Measurements from ENCODE around the gene CCDC80.

CCDC80 gene, protein sequence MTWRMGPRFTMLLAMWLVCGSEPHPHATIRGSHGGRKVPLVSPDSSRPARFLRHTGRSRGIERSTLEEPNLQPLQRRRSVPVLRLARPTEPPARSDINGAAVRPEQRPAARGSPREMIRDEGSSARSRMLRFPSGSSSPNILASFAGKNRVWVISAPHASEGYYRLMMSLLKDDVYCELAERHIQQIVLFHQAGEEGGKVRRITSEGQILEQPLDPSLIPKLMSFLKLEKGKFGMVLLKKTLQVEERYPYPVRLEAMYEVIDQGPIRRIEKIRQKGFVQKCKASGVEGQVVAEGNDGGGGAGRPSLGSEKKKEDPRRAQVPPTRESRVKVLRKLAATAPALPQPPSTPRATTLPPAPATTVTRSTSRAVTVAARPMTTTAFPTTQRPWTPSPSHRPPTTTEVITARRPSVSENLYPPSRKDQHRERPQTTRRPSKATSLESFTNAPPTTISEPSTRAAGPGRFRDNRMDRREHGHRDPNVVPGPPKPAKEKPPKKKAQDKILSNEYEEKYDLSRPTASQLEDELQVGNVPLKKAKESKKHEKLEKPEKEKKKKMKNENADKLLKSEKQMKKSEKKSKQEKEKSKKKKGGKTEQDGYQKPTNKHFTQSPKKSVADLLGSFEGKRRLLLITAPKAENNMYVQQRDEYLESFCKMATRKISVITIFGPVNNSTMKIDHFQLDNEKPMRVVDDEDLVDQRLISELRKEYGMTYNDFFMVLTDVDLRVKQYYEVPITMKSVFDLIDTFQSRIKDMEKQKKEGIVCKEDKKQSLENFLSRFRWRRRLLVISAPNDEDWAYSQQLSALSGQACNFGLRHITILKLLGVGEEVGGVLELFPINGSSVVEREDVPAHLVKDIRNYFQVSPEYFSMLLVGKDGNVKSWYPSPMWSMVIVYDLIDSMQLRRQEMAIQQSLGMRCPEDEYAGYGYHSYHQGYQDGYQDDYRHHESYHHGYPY

DNA sequence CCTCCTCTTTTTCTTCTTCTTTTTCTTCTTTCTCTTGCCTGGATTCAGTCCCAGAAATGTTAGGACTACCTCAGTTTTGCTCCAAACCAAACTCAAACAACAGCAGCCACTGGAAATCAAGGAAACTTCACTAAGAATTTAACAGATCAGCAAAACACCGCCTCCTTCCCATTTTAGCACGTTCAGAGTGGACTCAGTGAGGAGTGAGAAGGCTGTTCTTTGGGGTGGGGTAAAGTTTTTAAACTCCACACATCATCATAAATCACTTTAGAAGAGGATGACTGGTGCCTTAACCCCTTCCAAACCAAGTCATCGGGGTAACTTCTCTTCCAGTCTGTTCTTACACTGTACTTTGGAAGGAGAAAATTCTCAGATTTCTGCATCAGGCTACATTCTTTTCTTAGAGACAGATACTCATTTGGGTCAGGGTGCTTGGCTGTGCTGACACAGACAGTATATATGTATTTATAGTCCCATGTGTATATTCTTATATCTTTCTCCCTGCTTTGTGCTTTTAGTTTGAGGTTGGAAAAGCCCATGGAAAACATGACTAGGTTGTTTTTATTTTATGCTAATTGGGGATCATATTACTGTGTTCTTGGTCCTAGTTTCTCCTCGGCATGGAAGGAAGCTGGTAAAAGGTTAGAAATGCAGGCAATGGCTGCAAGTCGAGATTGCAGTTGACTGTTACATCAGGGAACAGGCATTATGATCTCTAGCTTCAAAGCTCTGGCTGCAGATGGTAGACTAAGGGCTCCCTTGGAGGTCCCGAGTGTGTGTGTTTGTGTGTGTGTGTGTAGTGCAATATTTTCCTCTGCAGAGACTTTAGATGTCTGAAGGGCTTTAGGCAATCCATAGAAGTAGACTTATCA is at the start of gene CCDC80:
Gene CCDC80, minus strand, starts transcription at position 214 of the 872 bp plus-strand sequence. CDS start 1,238 bp downstream, outside the sequence.
- peaks cover 0 to 6% (median 0%) of the 10 kb centered on the region in 11 experiments; a peak in 2 of 22 replicates for H3K27me3 ChIP-seq
- peak within 1 kb of the TSS in 1 of 11 experiments; percentile 13; a peak in 2 of 22 replicates for H3K9ac ChIP-seq
- no peak within 1 kb of the TSS for H3K27ac ChIP-seq
- H3K4me1 ChIP-seq: peaks cover 0 to 17% (median 0%) of the 10 kb centered on the region in 10 experiments; a peak in 5 of 20 replicates
- no peaks in the 10 kb centered on the region for H3K36me3 ChIP-seq
- peak within 1 kb of the TSS in 3 of 11 experiments; percentile 17 to 65 (median 49); a peak in 4 of 22 replicates for H3K4me2 ChIP-seq
- no peak within 1 kb of the TSS for H3K4me3 ChIP-seq
- H3K9me3 ChIP-seq (replicated peaks in 1 of 11): no peaks in the 10 kb centered on the region
- H4K20me1 ChIP-seq: no peaks in the 10 kb centered on the region
- no peak for TF ChIP-seq Cebpa-rat (IDR thresholded peaks at IDR 0.05)

DNA sequence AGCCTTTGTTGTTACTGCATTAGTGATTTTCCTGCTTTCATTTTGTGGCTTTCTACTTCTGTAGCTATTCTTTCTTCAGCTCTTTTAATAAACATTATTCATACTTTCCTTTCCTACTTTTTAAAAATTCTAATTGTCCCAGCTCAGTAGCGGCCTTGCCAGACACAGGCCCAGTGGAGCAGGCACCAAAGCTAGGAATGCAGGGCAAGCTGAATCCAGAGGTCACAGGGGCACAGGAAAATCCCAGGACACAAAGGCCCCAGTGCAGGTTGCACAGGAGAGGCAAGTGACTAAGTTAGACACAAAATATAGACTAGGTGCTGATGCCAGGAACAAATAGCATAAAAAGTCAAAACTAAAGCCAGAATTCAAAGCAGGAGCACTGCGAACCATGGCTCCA is 49.0 kb upstream of the CCDC80 start:
- Histone ChIP-seq H3K27me3 (no peaks in the 10 kb centered on the region), H3K4me2 (peak overlapping the region in 2 of 11 experiments; percentile 7 to 16; a peak in 2 of 22 replicates), H3K27ac (no peak overlapping the region), H3K36me3 (no peaks in the 10 kb centered on the region), H3K9me3 (replicated peaks in 1 of 11) (peaks cover 0 to 12% (median 5%) of the 10 kb centered on the region in 11 experiments; a peak in 9 of 22 replicates), H3K9ac (no peak overlapping the region), H3K4me1 (peaks cover 0 to 11% (median 5%) of the 10 kb centered on the region in 10 experiments; a peak in 7 of 20 replicates), H3K4me3 (no peak overlapping the region), H4K20me1 (no peaks in the 10 kb centered on the region)
- no peak for TF ChIP-seq Cebpa-rat (IDR thresholded peaks at IDR 0.05)

DNA sequence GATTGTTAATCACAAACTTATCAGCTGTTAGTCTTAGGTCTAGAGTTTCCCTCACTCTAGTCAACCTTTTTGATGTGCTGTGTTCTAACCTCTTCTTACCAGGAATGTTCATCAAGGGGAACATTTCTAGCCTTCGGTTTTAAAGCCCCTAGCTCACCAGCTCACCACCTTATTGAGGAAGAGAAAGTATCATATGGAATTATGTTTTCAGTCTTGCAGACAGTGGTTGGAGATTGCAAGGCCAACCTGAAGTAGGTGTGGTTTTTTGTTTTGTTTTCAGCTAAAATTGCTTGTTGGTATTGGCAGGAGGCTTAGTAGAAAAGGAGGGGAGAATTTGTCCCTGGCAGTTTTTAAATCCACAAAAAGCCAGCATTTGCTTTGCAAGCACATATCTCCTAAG is 48.4 kb upstream of the CCDC80 start:
- no peak overlapping the region for H3K27ac ChIP-seq
- TF ChIP-seq Cebpa-rat (IDR thresholded peaks at IDR 0.05): no peak
- H3K36me3 ChIP-seq: no peaks in the 10 kb centered on the region
- peak overlapping the region in 2 of 11 experiments; percentile 7 to 16; a peak in 2 of 22 replicates for H3K4me2 ChIP-seq
- no peaks in the 10 kb centered on the region for H3K27me3 ChIP-seq
- peaks cover 0 to 11% (median 5%) of the 10 kb centered on the region in 10 experiments; a peak in 7 of 20 replicates for H3K4me1 ChIP-seq
- no peak overlapping the region for H3K4me3 ChIP-seq
- no peak overlapping the region for H3K9ac ChIP-seq
- H4K20me1 ChIP-seq: no peaks in the 10 kb centered on the region
- H3K9me3 ChIP-seq (replicated peaks in 1 of 11): peaks cover 0 to 12% (median 5%) of the 10 kb centered on the region in 11 experiments; a peak in 9 of 22 replicates

DNA sequence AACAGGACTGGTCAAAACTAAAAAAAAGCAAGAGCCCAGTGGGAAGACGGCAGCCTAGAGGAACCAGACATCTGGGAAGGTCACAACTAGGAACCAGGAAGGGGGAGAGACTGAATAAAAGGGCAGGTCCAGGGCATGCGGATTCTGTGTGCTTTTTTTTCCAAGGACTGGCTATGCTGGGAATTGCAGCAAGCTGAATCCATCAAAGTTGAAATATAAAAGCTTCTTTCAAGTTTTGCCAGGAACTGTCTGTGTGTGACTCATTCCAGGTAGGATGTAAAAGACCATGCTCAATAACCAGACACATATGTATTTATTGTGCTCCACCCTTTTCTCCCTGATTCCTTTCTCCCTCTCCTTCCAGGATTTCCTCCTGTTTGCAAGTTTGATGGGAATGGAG is 47.9 kb upstream of the CCDC80 start:
- peaks cover 0 to 6% (median 3%) of the 10 kb centered on the region in 11 experiments; a peak in 9 of 22 replicates for H3K9me3 ChIP-seq (replicated peaks in 1 of 11)
- H3K4me1 ChIP-seq: peaks cover 0 to 11% (median 5%) of the 10 kb centered on the region in 10 experiments; a peak in 7 of 20 replicates
- H3K27ac ChIP-seq: no peak overlapping the region
- no peak overlapping the region for H3K4me2 ChIP-seq
- H3K4me3 ChIP-seq: no peak overlapping the region
- no peaks in the 10 kb centered on the region for H4K20me1 ChIP-seq
- H3K9ac ChIP-seq: no peak overlapping the region
- no peaks in the 10 kb centered on the region for H3K27me3 ChIP-seq
- no peaks in the 10 kb centered on the region for H3K36me3 ChIP-seq
- TF ChIP-seq Cebpa-rat (IDR thresholded peaks at IDR 0.05): no peak

DNA sequence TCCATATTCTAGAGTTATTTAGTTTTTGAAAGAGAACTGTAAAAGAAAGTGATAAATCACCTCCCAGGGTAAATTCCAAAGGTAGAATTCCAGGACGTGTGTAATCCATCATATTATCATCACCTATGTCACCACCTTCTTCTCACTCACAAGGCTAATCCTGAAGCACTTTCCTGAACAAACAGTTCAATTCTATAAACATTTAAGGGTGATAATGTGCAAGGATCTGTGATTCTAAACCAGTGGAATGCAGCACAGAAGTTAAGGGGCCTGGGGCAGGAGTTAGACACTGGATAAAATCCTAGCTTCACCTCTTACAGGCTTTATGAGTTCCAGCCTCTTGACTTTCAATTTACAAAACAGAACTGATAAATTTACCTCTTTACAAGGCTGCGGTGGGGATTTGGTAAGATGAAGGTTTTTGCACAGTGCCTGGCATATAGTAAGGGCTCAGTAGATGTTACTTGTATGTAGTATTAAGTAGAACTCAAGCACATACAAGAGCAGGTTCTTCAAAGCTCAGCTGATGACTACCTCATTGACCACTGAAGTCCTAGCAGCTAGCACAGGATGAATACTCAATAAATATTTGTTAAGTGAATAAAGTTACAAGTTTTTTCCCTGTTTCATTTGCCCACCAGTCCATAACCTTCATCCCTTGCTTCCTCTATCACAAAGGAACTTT is 47.3 kb upstream of the CCDC80 start:
- H3K27me3 ChIP-seq: no peaks in the 10 kb centered on the region
- no peaks in the 10 kb centered on the region for H4K20me1 ChIP-seq
- no peak overlapping the region for H3K4me3 ChIP-seq
- no peak for TF ChIP-seq Cebpa-rat (IDR thresholded peaks at IDR 0.05)
- no peak overlapping the region for H3K4me2 ChIP-seq
- H3K36me3 ChIP-seq: no peaks in the 10 kb centered on the region
- no peak overlapping the region for H3K27ac ChIP-seq
- peaks cover 0 to under 1% (median 0%) of the 10 kb centered on the region in 11 experiments; a peak in 1 of 22 replicates for H3K9me3 ChIP-seq (replicated peaks in 1 of 11)
- H3K9ac ChIP-seq: no peak overlapping the region
- H3K4me1 ChIP-seq: peaks cover 0 to 7% (median 2%) of the 10 kb centered on the region in 10 experiments; a peak in 7 of 20 replicates

DNA sequence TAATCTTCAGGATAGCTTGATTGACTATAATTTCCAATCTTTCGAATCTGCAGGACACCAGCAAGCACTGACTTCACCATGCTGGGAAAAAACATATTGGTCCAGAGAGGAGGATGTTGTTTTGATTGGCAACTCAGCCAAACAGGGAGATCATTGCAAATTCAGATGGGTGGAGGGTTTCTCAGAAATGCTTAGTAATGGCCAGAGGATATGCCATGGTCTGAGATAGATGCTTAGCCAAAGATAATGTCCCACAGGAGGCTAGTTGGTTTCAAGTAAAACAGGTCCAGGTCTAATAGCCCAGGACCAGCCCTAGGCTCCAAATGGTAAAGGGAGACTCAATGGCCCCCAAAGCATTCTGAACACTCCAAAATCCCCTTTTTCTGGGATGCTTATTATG is 46.7 kb upstream of the CCDC80 start:
- Histone ChIP-seq H3K4me3 (no peak overlapping the region), H3K36me3 (no peaks in the 10 kb centered on the region), H3K27ac (no peak overlapping the region), H3K27me3 (no peaks in the 10 kb centered on the region), H3K9ac (no peak overlapping the region), H4K20me1 (no peaks in the 10 kb centered on the region), H3K9me3 (replicated peaks in 1 of 11) (no peaks in the 10 kb centered on the region), H3K4me2 (no peak overlapping the region), H3K4me1 (peaks cover 0 to 7% (median 2%) of the 10 kb centered on the region in 10 experiments; a peak in 11 of 20 replicates)
- no peak for TF ChIP-seq Cebpa-rat (IDR thresholded peaks at IDR 0.05)

DNA sequence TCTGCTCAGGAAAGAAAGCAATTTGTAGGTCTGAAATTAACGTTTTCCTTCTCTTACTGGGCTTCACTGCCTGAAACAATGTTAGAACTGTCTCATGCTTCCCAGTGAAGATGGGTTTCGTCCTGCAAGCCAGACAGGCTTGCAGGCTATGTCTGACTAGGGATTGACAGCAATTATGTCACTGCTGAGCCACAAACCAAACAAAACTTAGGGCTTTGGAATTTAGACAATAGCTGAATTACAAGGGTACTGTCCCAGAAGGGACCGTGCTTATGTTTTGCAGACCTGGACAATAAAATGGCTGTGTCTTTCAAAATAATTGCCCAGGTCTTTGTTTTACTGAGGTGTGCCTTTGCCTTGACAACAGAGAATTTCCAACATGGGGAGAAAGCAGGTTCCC is 46.3 kb upstream of the CCDC80 start:
- Histone ChIP-seq H3K27ac (no peak overlapping the region), H3K27me3 (no peaks in the 10 kb centered on the region)

More for the DNA sequence above, 46.3 kb upstream of the CCDC80 start:
- Histone ChIP-seq H3K9me3 (replicated peaks in 1 of 11) (no peaks in the 10 kb centered on the region), H3K4me1 (peaks cover 0 to 7% (median 4%) of the 10 kb centered on the region in 10 experiments; a peak in 12 of 20 replicates), H3K36me3 (no peaks in the 10 kb centered on the region), H3K9ac (no peak overlapping the region), H4K20me1 (no peaks in the 10 kb centered on the region), H3K4me2 (no peak overlapping the region), H3K4me3 (no peak overlapping the region)
- TF ChIP-seq Cebpa-rat (IDR thresholded peaks at IDR 0.05): no peak

Data from BLaER1 treated with 17β-estradiol and CSF1 and Interleukin-3, amounts not matched to agents 10 nM and 100 nM (cell line).